Putamen (tissue), 1 donor: ENCODE data around the gene P4HB.
"Not testable (repeated sequence)": the region's sequence is repeated elsewhere in the genome, so short reads cannot be mapped to it uniquely, and the experiment has no call there.

ENCODE experiments used
- DNase-seq: peaks from one replicate; pipeline ENCODE4 v3.0.0-alpha.2; 2016; ENCODE audit warnings: low spot score

The P4HB gene

DNA sequence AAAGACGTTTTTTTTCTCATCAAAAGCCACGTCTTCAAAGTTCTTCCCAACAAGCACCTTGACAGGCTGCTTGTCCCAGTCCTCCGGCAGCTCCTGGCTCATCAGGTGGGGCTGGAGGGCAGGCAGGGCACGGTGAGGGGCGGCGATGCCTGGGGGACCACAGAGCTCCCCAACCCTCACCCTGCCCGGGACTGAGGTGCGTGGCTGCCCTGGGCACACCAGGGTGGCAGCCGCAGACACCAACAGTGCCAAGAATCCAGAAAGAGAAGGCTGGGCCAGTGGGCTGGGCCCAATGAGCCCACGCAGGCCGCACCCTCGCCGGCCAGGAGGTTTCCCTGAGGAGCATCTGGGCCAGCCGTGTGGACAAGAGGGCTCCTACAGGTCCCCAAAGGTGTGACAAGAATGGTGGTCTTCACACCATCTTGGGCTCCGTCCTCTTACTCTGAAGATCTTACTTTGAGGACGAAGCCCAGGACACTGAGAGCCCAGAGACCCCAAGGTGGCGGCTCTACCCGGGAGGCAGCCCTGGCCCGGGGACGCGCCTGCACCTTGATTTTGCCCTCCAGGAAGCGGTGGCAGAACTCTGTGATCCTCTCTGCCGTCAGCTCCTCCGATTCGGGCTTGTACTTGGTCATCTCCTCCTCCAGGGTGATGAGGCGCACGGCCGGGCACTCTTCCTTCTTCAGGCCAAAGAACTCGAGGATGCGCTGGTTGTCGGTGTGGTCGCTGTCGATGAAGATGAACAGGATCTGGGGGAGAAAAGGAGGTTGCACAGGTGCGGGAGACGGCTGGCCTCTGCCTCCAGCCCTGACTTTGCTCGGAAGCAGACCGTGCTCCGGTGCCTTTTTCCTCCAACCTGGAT, 14.2 kb downstream of the P4HB start:
- DNase-seq, result no peak

DNA sequence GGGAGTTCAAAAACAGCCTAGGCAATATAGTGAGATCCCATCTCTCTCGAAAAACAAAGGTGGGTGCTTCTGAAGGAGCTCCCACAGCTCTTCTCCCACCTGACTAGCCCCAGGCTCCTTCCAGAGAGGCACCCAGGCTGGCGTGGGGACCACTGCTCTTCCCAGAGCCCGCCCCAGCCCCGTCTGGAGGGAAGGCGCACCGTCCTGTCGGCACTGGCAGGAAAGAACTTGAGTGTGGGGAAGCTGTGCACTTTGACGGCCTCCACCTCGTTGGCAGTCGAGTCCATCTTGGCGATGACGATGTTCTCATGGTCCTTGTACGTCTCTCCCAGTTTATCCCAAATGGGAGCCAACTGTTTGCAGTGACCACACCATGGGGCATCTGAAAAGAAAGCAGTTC, 15.0 kb downstream of the P4HB start:
- no peak for DNase-seq

DNA sequence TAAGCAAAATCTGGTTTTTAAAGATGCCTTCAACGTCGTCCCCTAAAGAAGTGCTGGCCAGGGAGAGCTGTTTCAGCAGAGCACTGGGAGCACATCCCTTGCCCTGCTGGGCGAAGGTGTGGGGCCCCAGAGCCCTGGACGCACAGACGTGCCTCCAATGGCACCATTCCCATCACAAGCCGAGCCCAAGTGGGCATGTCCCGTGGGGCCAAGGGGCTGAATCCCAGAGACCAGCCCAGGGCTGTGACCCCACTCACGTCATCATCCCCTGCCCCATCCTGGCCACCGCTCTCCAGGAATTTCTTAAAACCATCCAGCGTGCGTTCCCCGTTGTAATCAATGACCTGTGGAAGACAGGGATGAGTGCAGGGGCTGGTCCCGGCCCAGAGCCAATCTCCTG, 15.4 kb downstream of the P4HB start:
- DNase-seq, result no peak

DNA sequence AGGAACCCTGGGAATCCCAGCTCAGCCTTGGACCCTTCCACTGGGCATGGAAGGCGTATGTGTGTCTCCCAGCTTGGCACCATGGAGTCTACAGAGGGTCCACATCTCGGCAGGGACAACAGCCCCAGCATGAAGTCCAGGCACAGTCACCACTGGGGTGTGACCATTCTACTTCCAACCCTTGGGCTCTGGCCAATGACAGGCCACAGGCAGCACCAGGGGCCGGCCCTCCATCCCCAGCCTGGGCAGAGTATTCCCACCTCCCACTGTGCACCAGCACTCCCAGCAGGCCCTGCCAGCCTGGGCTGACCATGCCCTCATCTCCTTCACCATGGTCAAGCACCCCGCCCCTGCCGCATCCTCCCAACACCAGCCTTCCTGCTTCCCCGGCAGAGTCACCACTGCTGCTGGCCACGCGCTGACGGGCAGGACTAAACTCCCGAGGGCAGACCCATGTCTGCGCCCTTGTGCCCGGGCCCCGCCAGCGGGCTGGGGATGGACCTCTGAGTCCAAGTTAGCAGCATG, 15.9 kb downstream of the P4HB start:
- no peak for DNase-seq

DNA sequence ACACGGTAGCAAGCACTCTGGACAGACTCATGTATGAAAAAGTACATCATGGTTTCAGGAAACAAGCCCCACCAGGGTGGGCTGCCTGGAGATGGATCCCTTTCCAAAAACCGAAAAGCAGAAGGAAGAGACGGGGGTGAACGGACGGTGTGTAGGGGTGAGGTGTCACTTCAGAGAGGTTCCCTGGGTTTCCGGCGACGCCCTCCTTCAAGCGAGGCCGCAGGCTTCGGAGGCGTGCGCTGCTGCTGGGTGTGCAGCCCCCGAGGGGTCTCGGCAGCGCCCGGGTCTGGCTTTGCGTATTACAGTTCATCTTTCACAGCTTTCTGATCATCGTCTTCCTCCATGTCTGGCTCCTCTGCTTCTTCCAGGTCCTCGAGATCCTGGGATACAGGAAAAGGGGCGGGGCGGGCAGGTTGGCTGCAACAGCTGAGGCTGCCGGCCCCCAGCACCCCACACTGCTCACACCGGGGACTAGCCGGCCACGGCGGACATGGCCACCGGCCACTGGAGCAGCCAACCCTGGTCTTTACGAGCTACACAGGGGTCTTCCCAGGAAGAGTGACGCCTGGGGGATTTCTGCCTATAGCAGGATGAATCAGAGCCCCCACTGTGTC, 16.5 kb downstream of the P4HB start:
- no peak for DNase-seq

DNA sequence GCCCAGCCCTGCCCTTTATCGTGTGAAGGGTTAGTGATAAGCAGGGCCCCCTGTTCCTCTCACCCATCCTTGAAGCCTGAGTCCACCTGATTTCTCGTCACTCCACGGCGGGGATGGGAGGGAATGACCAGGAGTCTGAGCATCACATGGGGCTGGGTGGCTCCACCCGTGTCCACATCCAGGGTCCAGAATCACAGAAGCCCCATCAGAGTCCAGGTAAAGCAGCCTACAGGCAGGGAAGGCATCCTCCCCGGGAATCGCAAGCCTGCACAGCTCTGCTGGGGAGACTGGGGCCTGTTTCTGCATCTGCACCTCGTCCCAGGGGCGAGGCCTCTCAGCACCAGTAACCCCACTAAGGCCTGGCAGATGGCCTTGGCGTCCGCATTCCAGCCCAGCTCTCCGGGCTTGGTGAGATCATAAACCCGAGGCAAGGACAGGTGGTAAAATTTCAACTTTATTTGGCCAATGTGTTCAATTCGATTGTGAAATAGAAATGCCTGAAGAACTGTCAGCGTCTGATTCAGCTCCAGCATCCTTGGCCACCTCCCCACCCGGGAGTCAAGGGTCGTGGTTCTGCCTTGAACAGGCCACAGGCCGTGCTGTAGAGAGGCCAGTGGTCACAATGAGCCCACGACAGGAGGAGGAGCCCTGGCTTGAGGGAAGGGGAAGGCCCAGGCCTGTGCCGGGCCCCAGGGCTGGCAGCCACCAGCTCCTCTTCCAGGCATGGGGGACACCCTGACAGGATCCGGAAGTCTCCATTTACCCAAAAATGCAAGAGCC, 17.4 kb downstream of the P4HB start:
- DNase-seq, result no peak

DNA sequence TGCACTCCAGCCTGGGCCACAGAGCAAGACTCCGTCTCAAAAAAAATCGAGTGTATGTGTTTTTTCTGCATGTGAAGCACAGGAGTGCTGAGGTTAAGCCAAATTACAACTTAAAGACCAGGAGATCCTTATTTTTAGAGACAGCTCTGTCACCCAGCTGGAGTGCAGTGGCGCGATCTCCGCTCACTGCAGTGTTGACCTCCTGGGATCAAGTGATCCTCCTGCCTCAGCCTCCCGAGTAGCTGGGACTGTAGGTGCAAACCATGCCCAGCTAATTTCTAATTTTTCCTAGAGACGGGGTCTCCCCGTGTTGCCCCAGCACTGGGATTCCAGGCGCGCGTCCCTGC, 18.0 kb downstream of the P4HB start:
- no peak for DNase-seq

DNA sequence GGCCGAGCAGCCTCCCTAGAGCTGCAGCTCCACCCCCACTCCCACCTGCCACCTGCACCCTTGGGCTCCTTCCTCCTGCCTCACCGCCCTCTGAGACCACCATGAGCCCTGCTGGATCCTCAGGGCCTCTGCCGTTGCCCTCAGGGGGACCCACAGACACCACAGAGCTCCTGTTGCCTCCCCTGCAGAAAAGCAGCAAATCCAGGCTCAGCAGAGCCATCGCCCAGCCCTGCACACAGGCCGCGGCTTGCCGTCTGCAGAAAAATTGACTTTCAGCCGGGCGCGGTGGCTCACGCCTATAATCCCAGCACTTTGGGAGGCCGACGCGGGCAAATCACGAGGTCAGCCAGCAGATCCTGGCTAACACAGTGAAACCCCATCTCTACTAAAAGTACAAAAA, 18.5 kb downstream of the P4HB start:
- DNase-seq, result no peak

DNA sequence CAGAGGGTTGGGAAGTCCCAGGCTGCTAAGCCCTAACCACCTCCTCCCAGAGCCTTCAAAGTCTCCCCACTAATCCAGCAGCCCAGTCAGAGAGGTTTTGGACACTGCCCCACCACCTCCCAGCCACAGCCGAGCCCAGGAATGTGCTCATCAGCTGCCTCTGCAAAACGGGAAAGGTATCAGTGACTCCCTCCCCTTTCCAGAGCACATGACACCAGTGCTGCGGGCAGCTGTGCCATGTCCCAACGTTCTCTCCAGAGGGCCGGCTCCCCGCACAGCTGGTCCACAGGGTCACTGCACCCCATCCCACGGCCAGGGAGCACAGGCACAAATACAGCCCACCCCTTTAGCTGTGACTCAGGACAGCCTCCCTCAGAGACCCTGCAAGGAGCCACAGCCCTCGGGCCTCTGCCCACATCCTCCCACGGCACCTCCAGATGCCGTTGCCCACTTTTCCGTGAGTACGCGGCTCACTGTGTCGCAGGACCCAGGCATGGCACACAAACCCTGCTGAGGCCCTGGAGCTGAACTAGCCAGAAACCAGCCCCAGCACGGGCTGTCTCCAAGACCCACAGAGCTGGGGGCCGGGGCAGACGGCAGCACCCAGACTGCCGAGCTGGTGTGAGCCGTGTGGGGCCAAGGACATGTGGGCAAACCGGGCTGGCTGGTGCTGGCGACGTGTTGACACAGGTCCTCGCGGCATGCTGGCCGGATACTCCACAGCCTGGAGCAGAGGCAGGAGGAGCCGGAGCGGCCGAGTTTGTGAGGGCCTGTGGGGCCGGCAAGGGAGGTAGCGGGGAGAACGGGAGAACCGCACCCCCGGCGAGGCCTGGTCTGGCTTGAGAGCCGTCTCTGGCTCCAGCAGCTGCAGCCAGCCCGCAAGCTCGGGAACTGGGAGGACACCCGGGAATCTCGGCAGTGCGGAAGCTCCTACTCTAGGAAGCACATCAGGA, 19.2 kb downstream of the P4HB start:
- DNase-seq, result no peak

DNA sequence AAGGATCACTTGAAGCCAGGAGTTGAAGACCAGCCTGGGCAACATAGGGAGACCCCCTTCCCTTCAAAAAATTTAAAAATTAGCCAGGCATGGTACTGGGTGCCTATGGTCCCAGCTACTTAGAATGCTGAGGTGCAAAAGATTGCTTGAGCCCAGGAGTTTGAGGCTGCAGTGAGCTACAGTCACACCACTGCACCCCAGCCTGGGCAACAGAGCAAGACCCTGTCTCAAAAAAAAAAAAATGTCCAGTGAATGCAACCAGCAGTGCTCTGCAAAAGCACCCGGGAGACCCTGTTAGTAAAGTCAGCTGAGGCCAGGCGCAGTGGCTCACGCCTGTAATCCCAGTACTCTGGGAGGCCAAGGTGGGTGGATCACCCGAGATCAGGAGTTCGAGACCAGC, 20.3 kb downstream of the P4HB start:
- not testable (repeated sequence) for DNase-seq

DNA sequence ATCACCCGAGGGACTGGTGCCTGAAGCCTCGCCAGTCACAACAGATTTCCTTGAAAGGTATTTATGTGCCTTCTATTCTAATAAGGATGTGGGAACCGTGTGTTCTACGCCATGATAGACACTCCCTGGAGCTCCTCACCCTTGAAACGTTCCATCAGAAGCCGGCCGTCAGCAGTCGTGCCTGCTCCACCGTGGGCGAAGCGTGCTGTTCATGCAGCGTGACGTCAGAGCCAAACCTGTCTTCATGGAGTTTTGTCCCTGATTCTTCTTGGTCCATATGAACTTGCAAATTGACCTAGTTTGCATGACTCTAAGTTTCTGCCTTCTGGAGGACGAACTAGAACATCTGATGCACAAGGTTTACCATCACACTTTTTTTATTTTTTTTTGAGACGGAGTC, 21.0 kb downstream of the P4HB start:
- no peak for DNase-seq

DNA sequence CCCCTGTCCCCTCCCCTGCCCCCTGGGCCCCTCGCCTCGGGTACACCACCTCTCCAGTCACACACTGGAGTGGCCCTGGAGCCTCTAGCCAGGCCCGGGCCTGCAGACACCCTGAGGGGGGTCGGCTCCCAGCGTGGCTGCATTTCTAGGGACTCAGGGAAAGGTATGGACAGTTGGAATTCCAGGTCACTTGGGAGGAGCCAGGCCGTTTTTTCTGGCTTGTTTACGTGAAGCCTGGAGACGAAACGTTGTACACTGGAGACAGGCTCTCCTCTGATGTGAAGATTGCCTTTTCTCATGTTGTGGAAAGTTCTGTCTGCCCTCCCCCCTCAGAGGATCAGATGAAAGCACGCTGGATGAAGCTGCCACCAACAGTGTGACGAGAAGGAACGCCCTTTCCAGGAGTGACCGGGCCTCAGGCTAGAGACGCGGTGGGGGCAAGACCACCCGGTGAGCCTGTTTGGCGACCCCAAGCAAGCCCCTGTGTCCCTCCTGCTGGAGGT, 21.5 kb downstream of the P4HB start:
- DNase-seq, result no peak

DNA sequence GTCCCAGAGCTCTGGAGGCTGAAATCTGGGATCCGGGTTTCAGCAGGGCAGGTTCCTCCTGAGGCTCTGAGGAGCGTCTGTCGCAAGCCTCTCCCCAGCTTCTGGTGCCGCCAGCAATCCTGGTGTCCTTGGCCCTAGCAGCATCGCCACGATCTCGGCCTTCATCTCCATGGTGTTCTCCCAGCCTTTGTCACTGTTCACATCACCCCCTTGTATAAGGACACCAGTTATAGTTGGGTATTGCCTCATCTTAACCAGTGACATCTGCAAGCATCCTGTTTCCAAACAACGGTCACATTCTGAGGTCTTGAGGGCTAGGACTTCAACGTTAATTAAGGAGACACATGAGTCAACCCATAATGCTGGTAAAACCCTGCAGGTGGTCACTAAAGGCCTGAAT, 22.7 kb downstream of the P4HB start:
- DNase-seq, result no peak

DNA sequence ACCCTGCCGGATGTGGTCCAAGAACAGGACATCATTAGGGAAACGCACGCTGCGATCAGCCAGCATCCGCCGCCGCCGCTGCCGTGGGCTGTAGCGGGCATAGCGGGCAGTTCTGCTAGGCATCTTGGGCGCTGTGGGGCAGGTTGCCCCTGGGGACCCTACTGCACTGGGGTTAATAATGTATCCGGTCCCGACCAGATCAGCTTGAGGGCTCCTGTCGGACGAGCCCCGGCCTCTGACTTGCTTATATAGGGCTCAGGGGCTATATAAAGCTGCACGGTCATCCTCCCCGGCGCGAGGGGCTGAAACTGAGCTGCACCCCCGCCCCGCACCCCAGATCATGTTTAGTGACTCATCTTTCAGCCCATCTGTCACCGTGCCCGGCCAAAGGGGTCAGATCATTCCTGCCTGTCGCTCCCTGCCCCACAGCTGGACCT, 25.5 kb downstream of the P4HB start, which contains the start of gene PPP1R27:
Gene PPP1R27, minus strand, starts transcription at position 220 of the 437 bp plus-strand sequence. Its CDS starts 97 bp downstream, at position 123.
- DNase-seq, result no peak

DNA sequence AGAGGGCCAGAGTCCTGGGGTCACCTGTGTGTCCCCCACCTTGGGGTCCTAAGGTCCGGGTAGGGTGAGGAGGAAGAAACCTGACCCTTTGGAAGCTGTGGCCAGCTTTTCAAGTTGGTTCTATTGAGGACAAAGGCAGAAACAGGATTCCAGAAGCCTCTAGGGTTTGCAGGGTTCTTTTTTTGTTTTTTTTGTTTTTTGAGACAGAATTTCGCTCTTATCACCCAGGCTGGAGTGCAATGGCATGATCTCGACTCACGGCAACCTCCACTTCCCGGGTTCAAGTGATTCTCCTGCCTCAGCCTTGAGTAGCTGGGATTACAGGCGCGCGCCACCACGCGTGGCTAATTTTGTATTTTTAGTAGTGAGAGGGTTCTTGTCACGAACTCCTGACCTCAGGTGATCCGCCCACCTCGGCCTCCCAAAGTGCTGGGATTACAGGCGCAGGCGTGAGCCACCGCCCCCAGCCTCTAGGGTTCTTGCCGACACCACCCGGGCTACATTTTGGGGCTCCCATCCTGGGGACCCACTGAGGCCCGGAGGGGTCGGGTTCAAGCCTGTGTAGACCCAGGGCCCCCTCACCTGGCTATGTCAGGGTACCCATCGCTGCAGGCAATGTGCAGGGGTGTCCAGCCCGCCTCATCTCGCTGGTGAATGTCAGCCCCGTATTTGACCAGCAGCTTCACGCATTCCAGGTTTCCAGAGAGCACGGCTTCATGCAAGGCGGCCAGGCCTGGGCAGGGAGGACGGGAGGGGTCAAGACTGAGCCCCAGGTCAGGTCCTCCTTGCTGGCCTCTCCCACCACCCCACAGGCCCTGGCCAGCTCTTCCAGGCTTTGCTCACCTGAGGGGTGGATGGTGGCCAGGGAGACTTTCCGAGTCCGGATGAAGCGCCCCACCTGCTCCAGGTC, 26.2 kb downstream of the P4HB start:
- no peak for DNase-seq

DNA sequence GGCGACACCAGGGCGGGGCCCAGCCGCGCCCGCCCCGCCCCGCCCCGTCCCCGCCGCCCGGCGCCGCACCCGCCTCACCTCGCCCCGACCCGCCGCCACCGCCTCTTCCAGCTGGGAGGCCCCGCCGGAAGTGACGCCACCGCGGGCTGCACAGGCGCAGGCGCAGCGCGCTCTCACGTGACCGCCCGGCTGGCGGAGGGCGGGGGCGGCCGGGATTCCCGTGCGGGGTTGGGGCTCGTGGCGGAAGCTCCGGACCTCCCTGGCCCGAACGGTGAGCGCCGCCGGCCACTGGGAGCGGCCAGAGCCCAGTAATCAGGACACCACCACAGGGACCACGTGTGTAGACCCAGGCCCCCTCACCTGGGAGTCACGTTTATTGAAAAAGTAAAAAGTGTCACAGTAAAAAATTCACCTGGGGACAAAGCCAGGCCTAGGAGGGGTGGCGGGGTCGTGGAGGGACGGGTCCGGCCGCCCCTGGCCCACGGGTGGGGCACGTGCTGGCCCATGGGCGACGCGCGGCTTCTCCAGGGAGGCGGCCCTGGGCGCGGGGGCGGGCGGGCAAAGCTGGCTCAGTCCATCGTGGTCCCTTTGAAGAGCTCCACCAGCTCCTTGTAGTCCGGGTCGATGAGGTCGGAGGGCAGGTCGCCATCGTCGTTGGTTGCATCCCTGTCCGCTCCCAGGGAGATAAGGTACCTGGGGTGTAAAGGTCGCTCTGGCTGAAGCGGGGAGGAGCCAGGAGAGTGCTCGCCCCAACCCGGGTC, 27.0 kb downstream of the P4HB start, which contains the start of gene MCRIP1:
Gene MCRIP1, minus strand, starts transcription at position 132 of the 761 bp plus-strand sequence. CDS start 8,785 bp downstream, outside the sequence.
- peak; percentile 88 for DNase-seq

DNA sequence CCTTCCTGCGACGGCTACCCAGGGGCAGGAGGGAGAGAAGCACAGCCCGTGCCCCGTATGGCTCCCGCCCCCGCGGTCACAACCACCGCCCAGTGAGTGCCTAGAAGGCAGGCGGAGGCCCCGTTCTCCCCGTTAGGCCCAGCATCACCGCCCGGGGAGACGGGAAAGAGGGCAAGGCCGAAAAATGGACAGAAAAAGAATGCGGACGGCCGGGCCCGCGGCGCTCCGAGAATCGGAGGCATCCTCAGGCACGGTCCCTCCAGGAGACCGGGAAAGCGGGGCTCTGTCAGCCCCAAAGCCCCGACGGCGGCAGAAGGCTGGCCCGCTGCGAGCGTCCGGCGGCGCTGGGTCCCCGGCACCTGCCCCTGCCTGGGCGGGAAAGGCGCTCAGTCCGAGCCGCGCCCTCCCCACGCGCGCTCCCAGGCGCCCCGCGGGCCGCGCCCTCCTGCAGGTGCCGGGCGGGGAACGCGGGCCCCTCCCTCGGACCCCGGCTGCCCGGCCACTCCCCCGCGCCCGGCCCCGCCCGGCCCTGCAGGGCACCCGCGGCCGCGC, 27.7 kb downstream of the P4HB start:
- DNase-seq, result no peak

DNA sequence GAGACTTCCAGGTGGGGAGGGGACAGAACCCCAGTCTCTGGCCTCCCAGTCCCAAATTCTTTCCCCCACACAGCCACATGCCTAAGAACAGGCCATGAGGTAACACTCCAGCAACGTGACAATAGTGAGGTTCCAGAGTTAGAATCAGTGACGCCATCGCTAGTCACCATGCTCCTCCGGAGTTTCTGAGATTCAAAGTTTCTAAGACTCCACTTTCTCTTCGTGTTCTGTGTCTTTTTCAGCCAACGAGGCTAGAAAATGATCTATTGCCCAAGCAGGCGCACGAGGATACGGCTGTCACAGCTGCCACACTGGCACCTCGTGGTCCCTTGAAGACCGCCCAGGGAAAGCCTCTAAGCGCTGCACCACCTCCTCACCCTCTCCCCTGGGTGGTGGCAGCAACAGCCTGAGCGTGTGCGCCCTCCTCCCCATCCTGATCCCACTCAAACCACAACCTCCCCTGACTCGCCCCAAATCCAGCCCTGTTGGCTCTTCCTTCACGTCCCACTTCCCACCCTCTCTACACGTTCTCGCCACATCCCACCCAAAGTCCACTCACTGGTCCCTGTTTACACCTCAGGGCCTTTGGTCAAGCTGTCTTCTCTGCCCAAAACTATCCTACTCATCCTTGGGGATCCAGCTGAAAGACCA, 28.3 kb downstream of the P4HB start:
- DNase-seq, result no peak
